ENCODE data around the gene ATE1. TPM values are rescaled to one million over a fixed set of nuclear protein-coding genes. Genes with fewer than 3 reads are reported as not detected.

ATE1 gene
- total and polyA plus RNA-seq, 8 donors = 4.9 to 47.4 (median 9.1) TPM

- H3K27ac ChIP-seq = no peak overlapping the region
These were observed 211.9 kb downstream of the ATE1 start for GRCh38 chr10:121715969-121716368.

DNA sequence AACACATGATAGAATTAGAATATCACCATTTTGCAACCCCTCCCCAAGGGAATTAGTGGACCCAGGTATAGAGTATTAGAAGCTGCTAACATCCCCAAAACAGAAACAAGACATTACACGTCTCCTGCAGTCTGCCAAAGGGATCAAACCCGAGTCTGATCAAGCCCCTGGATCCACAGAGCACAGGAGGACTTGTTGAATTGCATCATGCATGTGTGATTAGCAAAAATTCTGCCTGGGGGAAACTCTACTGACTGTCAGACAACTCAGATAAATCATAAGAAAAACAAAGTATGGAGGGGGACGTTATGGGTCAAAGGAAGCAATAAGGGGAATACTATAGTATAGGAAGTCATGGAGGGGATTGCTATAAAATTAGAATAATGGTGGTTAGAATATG lies 212.8 kb downstream of the ATE1 start:
- H3K27ac ChIP-seq = no peak overlapping the region
- TF ChIP-seq POLR2A (IDR thresholded peaks at IDR 0.05) (no peak), EP300 (IDR thresholded peaks at IDR 0.05) (no peak), POLR2AphosphoS5 (IDR thresholded peaks at IDR 0.05) (no peak)
- TF ChIP-seq, protein P1, sequence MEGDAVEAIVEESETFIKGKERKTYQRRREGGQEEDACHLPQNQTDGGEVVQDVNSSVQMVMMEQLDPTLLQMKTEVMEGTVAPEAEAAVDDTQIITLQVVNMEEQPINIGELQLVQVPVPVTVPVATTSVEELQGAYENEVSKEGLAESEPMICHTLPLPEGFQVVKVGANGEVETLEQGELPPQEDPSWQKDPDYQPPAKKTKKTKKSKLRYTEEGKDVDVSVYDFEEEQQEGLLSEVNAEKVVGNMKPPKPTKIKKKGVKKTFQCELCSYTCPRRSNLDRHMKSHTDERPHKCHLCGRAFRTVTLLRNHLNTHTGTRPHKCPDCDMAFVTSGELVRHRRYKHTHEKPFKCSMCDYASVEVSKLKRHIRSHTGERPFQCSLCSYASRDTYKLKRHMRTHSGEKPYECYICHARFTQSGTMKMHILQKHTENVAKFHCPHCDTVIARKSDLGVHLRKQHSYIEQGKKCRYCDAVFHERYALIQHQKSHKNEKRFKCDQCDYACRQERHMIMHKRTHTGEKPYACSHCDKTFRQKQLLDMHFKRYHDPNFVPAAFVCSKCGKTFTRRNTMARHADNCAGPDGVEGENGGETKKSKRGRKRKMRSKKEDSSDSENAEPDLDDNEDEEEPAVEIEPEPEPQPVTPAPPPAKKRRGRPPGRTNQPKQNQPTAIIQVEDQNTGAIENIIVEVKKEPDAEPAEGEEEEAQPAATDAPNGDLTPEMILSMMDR (IDR thresholded peaks at IDR 0.05) = no peak
- DNase-seq = no peak
- no peaks in the 10 kb centered on the region for H3K36me3 ChIP-seq
- 72 to 86% (median 80%) methylated on average over 3 of the region's 3 CpGs for WGBS, 5 donors
- no peaks in the 10 kb centered on the region for H3K4me1 ChIP-seq
- intact Hi-C loops (cut with DNase I; ENCODE audit: low total_unique reads) = no loop called here
- H3K9me3 ChIP-seq = peaks cover 0 to 6% (median 0%) of the 10 kb centered on the region in 4 donors
- peaks cover 0 to 9% (median 5%) of the 10 kb centered on the region in 3 donors for H3K27me3 ChIP-seq
- H3K4me3 ChIP-seq = no peak overlapping the region

More at GRCh38 chr10:121715969-121716368, 211.9 kb downstream of the ATE1 start:
- Histone ChIP-seq H3K36me3 (no peaks in the 10 kb centered on the region), H3K27me3 (peaks cover 0 to under 1% (median 0%) of the 10 kb centered on the region in 3 donors), H3K9me3 (peaks cover 0 to 6% (median 0%) of the 10 kb centered on the region in 4 donors), H3K4me1 (no peaks in the 10 kb centered on the region), H3K4me3 (no peak overlapping the region)
- TF ChIP-seq POLR2AphosphoS5 (IDR thresholded peaks at IDR 0.05) = no peak
- no peak for TF ChIP-seq POLR2A (IDR thresholded peaks at IDR 0.05)
- TF ChIP-seq EP300 (IDR thresholded peaks at IDR 0.05) = no peak
- TF ChIP-seq, protein P1 (IDR thresholded peaks at IDR 0.05) = no peak
- DNase-seq = no peak
- 34 to 54% (median 48%) methylated on average over 1 of the region's 1 CpG for WGBS, 5 donors
- intact Hi-C loops (cut with DNase I; ENCODE audit: low total_unique reads) = no loop called here

DNA sequence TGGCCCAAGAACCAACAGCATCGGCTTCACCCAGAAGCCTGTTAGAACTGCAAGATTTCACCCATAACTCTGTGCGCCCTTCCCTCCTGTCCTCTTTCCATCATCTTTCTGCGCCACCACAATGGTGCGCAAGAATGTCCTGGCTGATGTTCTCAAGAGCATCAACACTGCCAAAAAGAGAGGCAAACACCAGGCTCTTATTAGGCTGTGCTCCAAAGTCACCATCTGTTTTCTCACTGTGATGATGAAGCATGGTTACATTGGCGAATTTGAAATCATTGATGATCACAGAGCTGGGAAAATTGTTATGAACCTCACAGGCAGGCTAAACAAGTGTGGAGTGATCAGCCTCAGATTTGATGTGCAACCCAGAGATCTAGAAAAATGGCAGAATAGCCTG lies 214.3 kb downstream of the ATE1 start:
- intact Hi-C loops (cut with DNase I; ENCODE audit: low total_unique reads) = no loop called here
- H3K27me3 ChIP-seq = peaks cover 0 to 17% (median 6%) of the 10 kb centered on the region in 3 donors
- TF ChIP-seq POLR2A (IDR thresholded peaks at IDR 0.05) = no peak
- TF ChIP-seq POLR2AphosphoS5 (IDR thresholded peaks at IDR 0.05) = no peak
- TF ChIP-seq EP300 (IDR thresholded peaks at IDR 0.05) = no peak
- TF ChIP-seq, protein P1 (IDR thresholded peaks at IDR 0.05) = no peak
- H3K4me1 ChIP-seq = no peaks in the 10 kb centered on the region
- H3K9me3 ChIP-seq = peaks cover 0 to 6% (median 0%) of the 10 kb centered on the region in 4 donors
- no peak overlapping the region for H3K27ac ChIP-seq
- no peak for DNase-seq
- no peak overlapping the region for H3K4me3 ChIP-seq
- 94 to 97% (median 95%) methylated on average over 5 of the region's 5 CpGs for WGBS, 5 donors
- H3K36me3 ChIP-seq = no peaks in the 10 kb centered on the region

DNA sequence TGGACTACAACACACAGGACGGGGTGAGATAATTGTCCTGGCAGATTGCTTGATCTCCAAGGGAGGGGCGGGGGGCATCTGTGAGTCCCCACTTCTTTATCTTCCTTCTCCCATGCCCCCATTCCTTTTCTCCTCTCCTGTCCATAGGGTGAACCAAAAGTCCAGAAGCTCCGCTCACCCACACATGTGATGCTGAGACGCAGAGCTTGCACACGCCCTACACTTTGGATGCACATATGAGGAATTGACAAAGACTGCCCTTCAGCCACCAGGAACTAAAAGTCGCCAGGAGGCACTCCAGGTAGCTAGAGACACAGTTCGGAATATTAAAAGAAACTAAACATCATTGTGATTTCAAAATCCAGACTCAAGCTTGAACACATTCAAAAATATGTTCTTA lies 216.9 kb downstream of the ATE1 start:
- no peak overlapping the region for H3K27ac ChIP-seq
- peaks cover 0 to 6% (median 0%) of the 10 kb centered on the region in 4 donors for H3K9me3 ChIP-seq
- TF ChIP-seq, protein P1 (IDR thresholded peaks at IDR 0.05) = no peak
- TF ChIP-seq POLR2AphosphoS5 (IDR thresholded peaks at IDR 0.05) (no peak), EP300 (IDR thresholded peaks at IDR 0.05) (no peak), POLR2A (IDR thresholded peaks at IDR 0.05) (no peak)
- H3K36me3 ChIP-seq = no peaks in the 10 kb centered on the region
- H3K27me3 ChIP-seq = peaks cover 0 to 23% (median 6%) of the 10 kb centered on the region in 3 donors
- no peak for DNase-seq
- H3K4me3 ChIP-seq = no peak overlapping the region
- 72 to 88% (median 82%) methylated on average over 7 of the region's 7 CpGs for WGBS, 5 donors
- intact Hi-C loops (cut with DNase I; ENCODE audit: low total_unique reads) = no loop called here
- no peaks in the 10 kb centered on the region for H3K4me1 ChIP-seq

Measured in stomach (tissue), 9 donors.